ENCODE results near the gene LRMDA.

Gene LRMDA

GRCh38 chr10:75899816-75900390 lies 468.5 kb downstream of the LRMDA start:
- no peak overlapping the region for H3K9ac ChIP-seq (ENCODE audit: low read length)
- H3K4me1 ChIP-seq (ENCODE audit: control insufficient read depth, insufficient read depth, low read depth, low read length), result no peaks in the 10 kb centered on the region
- no peak overlapping the region for H2BK15ac ChIP-seq (ENCODE audit: low read depth, poor library complexity, severe bottlenecking)
- peaks cover 0 to 17% of the 10 kb centered on the region in 2 experiments for H3K27me3 ChIP-seq (ENCODE audit: control insufficient read depth in 1 of 2, insufficient read depth in 1 of 2, low read length in 2 of 2)
- H3K4me2 ChIP-seq (ENCODE audit: low read length, poor library complexity, severe bottlenecking), result no peak overlapping the region
- no peak overlapping the region for H2AFZ ChIP-seq (ENCODE audit: low read depth, low read length)
- H2AK5ac ChIP-seq (ENCODE audit: low read length, severe bottlenecking), result no peak overlapping the region
- H3K9me3 ChIP-seq (ENCODE audit: control insufficient read depth, low read length), result no peaks in the 10 kb centered on the region
- H2BK12ac ChIP-seq (ENCODE audit: low read length in 2 of 2), result no peak overlapping the region
- H3K23ac ChIP-seq (ENCODE audit: low read length in 2 of 2), result no peak overlapping the region
- H2BK120ac ChIP-seq (ENCODE audit: low read depth, low read length), result no peak overlapping the region
- H3K27ac ChIP-seq (ENCODE audit: low read length, poor library complexity, severe bottlenecking), result no peak overlapping the region
- 24% methylated on average over 1 of the region's 3 CpGs for WGBS
- H3K79me1 ChIP-seq (replicated peaks; ENCODE audit: low read length, poor library complexity, severe bottlenecking), result no peaks in the 10 kb centered on the region
- no peak overlapping the region for H4K91ac ChIP-seq (ENCODE audit: low read length)
- H3K4me3 ChIP-seq (ENCODE audit: insufficient read depth in 1 of 2, low read depth in 1 of 2, low read length in 2 of 2), result no peak overlapping the region
- no peak overlapping the region for H2BK5ac ChIP-seq (ENCODE audit: low read depth, low read length, poor library complexity, severe bottlenecking)
- H4K8ac ChIP-seq (ENCODE audit: low read length), result no peak overlapping the region
- no peaks in the 10 kb centered on the region for H3K36me3 ChIP-seq (ENCODE audit: control insufficient read depth in 1 of 2, insufficient read depth in 2 of 2, low read depth in 1 of 2, low read length in 2 of 2)
- H3K18ac ChIP-seq (ENCODE audit: low read depth in 1 of 2, low read length in 2 of 2), result no peak overlapping the region
- no peak overlapping the region for H3K14ac ChIP-seq (ENCODE audit: low read length in 2 of 2)
- DNase-seq, result peak; percentile 42
- no peak overlapping the region for H3K4ac ChIP-seq (ENCODE audit: low read depth in 1 of 2, low read length in 2 of 2)

GRCh38 chr10:75902816-75903215 lies 471.4 kb downstream of the LRMDA start:
- H3K9me3 ChIP-seq (ENCODE audit: control insufficient read depth, low read length), result no peaks in the 10 kb centered on the region
- DNase-seq, result no peak
- H3K4me1 ChIP-seq (ENCODE audit: control insufficient read depth, insufficient read depth, low read depth, low read length), result no peaks in the 10 kb centered on the region
- H2BK120ac ChIP-seq (ENCODE audit: low read depth, low read length), result peak overlapping the region; percentile 87
- peaks cover 0 to 25% of the 10 kb centered on the region in 2 experiments for H3K27me3 ChIP-seq (ENCODE audit: control insufficient read depth in 1 of 2, insufficient read depth in 1 of 2, low read length in 2 of 2)
- no peak overlapping the region for H3K4ac ChIP-seq (ENCODE audit: low read depth in 1 of 2, low read length in 2 of 2)
- H3K23ac ChIP-seq (ENCODE audit: low read length in 2 of 2), result no peak overlapping the region
- no peak overlapping the region for H2BK15ac ChIP-seq (ENCODE audit: low read depth, poor library complexity, severe bottlenecking)
- H3K36me3 ChIP-seq (ENCODE audit: control insufficient read depth in 1 of 2, insufficient read depth in 2 of 2, low read depth in 1 of 2, low read length in 2 of 2), result no peaks in the 10 kb centered on the region
- no peak overlapping the region for H3K27ac ChIP-seq (ENCODE audit: low read length, poor library complexity, severe bottlenecking)
- H2BK5ac ChIP-seq (ENCODE audit: low read depth, low read length, poor library complexity, severe bottlenecking), result no peak overlapping the region
- H2BK12ac ChIP-seq (ENCODE audit: low read length in 2 of 2), result no peak overlapping the region
- no peak overlapping the region for H3K18ac ChIP-seq (ENCODE audit: low read depth in 1 of 2, low read length in 2 of 2)
- 78% methylated on average over 3 of the region's 5 CpGs for WGBS
- no peak overlapping the region for H3K9ac ChIP-seq (ENCODE audit: low read length)
- H3K4me2 ChIP-seq (ENCODE audit: low read length, poor library complexity, severe bottlenecking), result no peak overlapping the region
- H2AFZ ChIP-seq (ENCODE audit: low read depth, low read length), result no peak overlapping the region
- no peak overlapping the region for H4K8ac ChIP-seq (ENCODE audit: low read length)
- no peak overlapping the region for H4K91ac ChIP-seq (ENCODE audit: low read length)
- H3K14ac ChIP-seq (ENCODE audit: low read length in 2 of 2), result no peak overlapping the region
- H2AK5ac ChIP-seq (ENCODE audit: low read length, severe bottlenecking), result no peak overlapping the region
- H3K4me3 ChIP-seq (ENCODE audit: insufficient read depth in 1 of 2, low read depth in 1 of 2, low read length in 2 of 2), result no peak overlapping the region
- no peaks in the 10 kb centered on the region for H3K79me1 ChIP-seq (replicated peaks; ENCODE audit: low read length, poor library complexity, severe bottlenecking)

- WGBS, result 23% methylated on average over 13 of the region's 15 CpGs
Observed at GRCh38 chr10:75904499-75905283, 473.3 kb downstream of the LRMDA start.

GRCh38 chr10:75905490-75905889 lies 474.1 kb downstream of the LRMDA start:
- no peak overlapping the region for H4K8ac ChIP-seq (ENCODE audit: low read length)
- WGBS, result 88% methylated on average over 3 of the region's 4 CpGs
- no peak overlapping the region for H3K23ac ChIP-seq (ENCODE audit: low read length in 2 of 2)
- no peak overlapping the region for H3K18ac ChIP-seq (ENCODE audit: low read depth in 1 of 2, low read length in 2 of 2)
- H3K4ac ChIP-seq (ENCODE audit: low read depth in 1 of 2, low read length in 2 of 2), result no peak overlapping the region
- H3K79me1 ChIP-seq (replicated peaks; ENCODE audit: low read length, poor library complexity, severe bottlenecking), result no peaks in the 10 kb centered on the region
- H2BK12ac ChIP-seq (ENCODE audit: low read length in 2 of 2), result no peak overlapping the region
- no peaks in the 10 kb centered on the region for H3K9me3 ChIP-seq (ENCODE audit: control insufficient read depth, low read length)
- no peak overlapping the region for H2AK5ac ChIP-seq (ENCODE audit: low read length, severe bottlenecking)
- no peaks in the 10 kb centered on the region for H3K36me3 ChIP-seq (ENCODE audit: control insufficient read depth in 1 of 2, insufficient read depth in 2 of 2, low read depth in 1 of 2, low read length in 2 of 2)
- no peak overlapping the region for H2AFZ ChIP-seq (ENCODE audit: low read depth, low read length)
- no peak overlapping the region for H2BK5ac ChIP-seq (ENCODE audit: low read depth, low read length, poor library complexity, severe bottlenecking)
- H3K27me3 ChIP-seq (ENCODE audit: control insufficient read depth in 1 of 2, insufficient read depth in 1 of 2, low read length in 2 of 2), result peaks cover 0 to 34% of the 10 kb centered on the region in 2 experiments
- no peak overlapping the region for H2BK15ac ChIP-seq (ENCODE audit: low read depth, poor library complexity, severe bottlenecking)
- no peak overlapping the region for H3K9ac ChIP-seq (ENCODE audit: low read length)
- H4K91ac ChIP-seq (ENCODE audit: low read length), result no peak overlapping the region
- H3K4me1 ChIP-seq (ENCODE audit: control insufficient read depth, insufficient read depth, low read depth, low read length), result no peaks in the 10 kb centered on the region
- H3K4me3 ChIP-seq (ENCODE audit: insufficient read depth in 1 of 2, low read depth in 1 of 2, low read length in 2 of 2), result no peak overlapping the region
- no peak overlapping the region for H2BK120ac ChIP-seq (ENCODE audit: low read depth, low read length)
- DNase-seq, result no peak
- H3K4me2 ChIP-seq (ENCODE audit: low read length, poor library complexity, severe bottlenecking), result no peak overlapping the region
- no peak overlapping the region for H3K14ac ChIP-seq (ENCODE audit: low read length in 2 of 2)
- no peak overlapping the region for H3K27ac ChIP-seq (ENCODE audit: low read length, poor library complexity, severe bottlenecking)

More at GRCh38 chr10:75904499-75905283, 473.3 kb downstream of the LRMDA start:
- Histone ChIP-seq H2BK5ac (ENCODE audit: low read depth, low read length, poor library complexity, severe bottlenecking) (no peak overlapping the region), H3K4me2 (ENCODE audit: low read length, poor library complexity, severe bottlenecking) (no peak overlapping the region), H2BK15ac (ENCODE audit: low read depth, poor library complexity, severe bottlenecking) (no peak overlapping the region), H3K4ac (ENCODE audit: low read depth in 1 of 2, low read length in 2 of 2) (no peak overlapping the region), H3K79me1 (replicated peaks; ENCODE audit: low read length, poor library complexity, severe bottlenecking) (no peaks in the 10 kb centered on the region), H2BK12ac (ENCODE audit: low read length in 2 of 2) (no peak overlapping the region), H2AK5ac (ENCODE audit: low read length, severe bottlenecking) (no peak overlapping the region), H4K91ac (ENCODE audit: low read length) (no peak overlapping the region), H3K9ac (ENCODE audit: low read length) (no peak overlapping the region), H2AFZ (ENCODE audit: low read depth, low read length) (no peak overlapping the region), H3K18ac (ENCODE audit: low read depth in 1 of 2, low read length in 2 of 2) (no peak overlapping the region), H3K4me3 (ENCODE audit: insufficient read depth in 1 of 2, low read depth in 1 of 2, low read length in 2 of 2) (no peak overlapping the region), H3K23ac (ENCODE audit: low read length in 2 of 2) (no peak overlapping the region), H3K14ac (ENCODE audit: low read length in 2 of 2) (no peak overlapping the region), H3K36me3 (ENCODE audit: control insufficient read depth in 1 of 2, insufficient read depth in 2 of 2, low read depth in 1 of 2, low read length in 2 of 2) (no peaks in the 10 kb centered on the region), H3K27ac (ENCODE audit: low read length, poor library complexity, severe bottlenecking) (no peak overlapping the region), H3K9me3 (ENCODE audit: control insufficient read depth, low read length) (no peaks in the 10 kb centered on the region), H2BK120ac (ENCODE audit: low read depth, low read length) (no peak overlapping the region), H3K27me3 (ENCODE audit: control insufficient read depth in 1 of 2, insufficient read depth in 1 of 2, low read length in 2 of 2) (peaks cover 0 to 34% of the 10 kb centered on the region in 2 experiments), H3K4me1 (ENCODE audit: control insufficient read depth, insufficient read depth, low read depth, low read length) (no peaks in the 10 kb centered on the region), H4K8ac (ENCODE audit: low read length) (no peak overlapping the region)
- peak; percentile 24 for DNase-seq

Measured in mesenchymal stem cell (in vitro differentiated cells and primary cell).